KMS-11 (cell line): ENCODE results near the gene TMEM170B.

Source experiments
- H2AFZ ChIP-seq: fragments of 200-600 bp; sonication (generic); 2 replicates; pipeline ENCODE4 v1.6.1; 2016; ENCODE audit warnings: antibody characterized with exemption, mixed run types, low read depth
- H3K27ac ChIP-seq: fragments of 200-600 bp; sonication (generic); 2 replicates; pipeline ENCODE4 v1.6.1; 2016; ENCODE audit warnings: mild to moderate bottlenecking, mixed run types
- H3K27me3 ChIP-seq: fragments of 200-600 bp; sonication (generic); 2 replicates; pipeline ENCODE4 v1.6.1; 2017; ENCODE audit warnings: mild to moderate bottlenecking, low read depth, mixed run types, moderate library complexity; ENCODE audit not compliant: insufficient read depth
- H3K36me3 ChIP-seq: fragments of 200-600 bp; sonication (generic); 2 replicates; pipeline ENCODE4 v1.6.1; 2017; ENCODE audit warnings: mild to moderate bottlenecking, mixed run types; ENCODE audit not compliant: insufficient read depth
- H3K4me1 ChIP-seq: fragments of 200-600 bp; sonication (generic); 2 replicates; pipeline ENCODE4 v1.6.1; 2016; ENCODE audit warnings: mild to moderate bottlenecking, low read depth, mixed run types; ENCODE audit not compliant: poor library complexity, severe bottlenecking
- H3K4me2 ChIP-seq: fragments of 200-600 bp; sonication (generic); 2 replicates; pipeline ENCODE4 v1.7.0; 2016; ENCODE audit warnings: mild to moderate bottlenecking, mixed run types
- H3K4me3 ChIP-seq: fragments of 200-600 bp; sonication (generic); IDR thresholded peaks from 2 replicates; pipeline ENCODE4 v1.6.1; 2017; ENCODE audit warnings: low read depth, low read length, mixed read lengths; ENCODE audit not compliant: insufficient read depth
- H3K79me2 ChIP-seq: fragments of 200-600 bp; sonication (generic); 2 replicates; pipeline ENCODE4 v1.6.1; 2016; ENCODE audit warnings: low read depth, mixed run types; ENCODE audit not compliant: insufficient read depth
- H3K9ac ChIP-seq: fragments of 200-600 bp; sonication (generic); 2 replicates; pipeline ENCODE4 v1.6.1; 2016; ENCODE audit warnings: mild to moderate bottlenecking, mixed run types
- H4K20me1 ChIP-seq: fragments of 200-600 bp; sonication (generic); 2 replicates; pipeline ENCODE4 v1.6.1; 2016; ENCODE audit warnings: mild to moderate bottlenecking, mixed run types; ENCODE audit not compliant: insufficient read depth
- CTCF ChIP-seq: fragments of 200-600 bp; sonication (generic); conservative IDR thresholded peaks from 2 replicates; pipeline ENCODE4 v1.6.1; 2017; ENCODE audit warnings: low read depth, mild to moderate bottlenecking, antibody characterized with exemption, low read length, moderate library complexity, mixed read lengths

TMEM170B gene

GRCh38 chr6:11631539-11631938 is 94.0 kb downstream of the TMEM170B start:
- no peak for TF ChIP-seq CTCF
- H3K4me2 ChIP-seq: no peak overlapping the region
- H2AFZ ChIP-seq: no peak overlapping the region
- no peaks in the 10 kb centered on the region for H4K20me1 ChIP-seq
- H3K4me3 ChIP-seq: no peak overlapping the region
- no peaks in the 10 kb centered on the region for H3K4me1 ChIP-seq
- H3K27me3 ChIP-seq: no peaks in the 10 kb centered on the region
- no peak overlapping the region for H3K27ac ChIP-seq
- H3K36me3 ChIP-seq: no peaks in the 10 kb centered on the region
- H3K9ac ChIP-seq: no peak overlapping the region
- no peaks in the 10 kb centered on the region for H3K79me2 ChIP-seq

GRCh38 chr6:11632231-11632630 is 94.7 kb downstream of the TMEM170B start:
- no peaks in the 10 kb centered on the region for H3K4me1 ChIP-seq
- H3K27me3 ChIP-seq: no peaks in the 10 kb centered on the region
- no peak overlapping the region for H3K27ac ChIP-seq
- H4K20me1 ChIP-seq: no peaks in the 10 kb centered on the region
- H3K9ac ChIP-seq: no peak overlapping the region
- H3K36me3 ChIP-seq: no peaks in the 10 kb centered on the region
- no peak overlapping the region for H3K4me2 ChIP-seq
- H2AFZ ChIP-seq: no peak overlapping the region
- TF ChIP-seq CTCF: no peak
- H3K4me3 ChIP-seq: no peak overlapping the region
- no peaks in the 10 kb centered on the region for H3K79me2 ChIP-seq

- no peak overlapping the region for H3K9ac ChIP-seq
- TF ChIP-seq CTCF: no peak
- no peak overlapping the region for H2AFZ ChIP-seq
- no peaks in the 10 kb centered on the region for H4K20me1 ChIP-seq
- no peaks in the 10 kb centered on the region for H3K79me2 ChIP-seq
- no peaks in the 10 kb centered on the region for H3K27me3 ChIP-seq
- H3K4me3 ChIP-seq: no peak overlapping the region
- H3K36me3 ChIP-seq: no peaks in the 10 kb centered on the region
- H3K4me2 ChIP-seq: no peak overlapping the region
- H3K27ac ChIP-seq: no peak overlapping the region
- H3K4me1 ChIP-seq: no peaks in the 10 kb centered on the region
Observed at GRCh38 chr6:11632795-11633511, 95.4 kb downstream of the TMEM170B start.
